ENCODE measurements around the gene SLC25A29.

Gene SLC25A29

DNA sequence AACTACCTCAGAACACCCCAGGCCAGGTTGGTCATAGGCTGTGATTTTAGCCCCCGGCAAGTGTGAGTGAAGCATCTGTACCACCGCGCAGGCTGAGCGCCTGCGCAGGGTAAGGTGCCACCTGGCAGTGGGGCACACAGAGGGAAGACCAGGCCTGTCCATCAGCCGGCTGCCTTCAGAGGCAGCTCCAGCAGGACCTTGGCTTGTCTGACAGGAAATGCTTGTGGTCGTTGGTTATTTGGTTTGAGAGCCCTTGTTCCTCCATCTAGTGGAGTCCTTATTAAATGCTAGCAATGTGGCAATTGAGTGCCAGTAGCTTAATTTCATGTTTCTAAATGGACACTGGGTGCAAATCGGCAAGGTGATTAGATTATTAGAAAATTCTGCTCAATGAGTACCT is 27.5 kb downstream of the SLC25A29 start:
- no peak for DNase-seq

DNA sequence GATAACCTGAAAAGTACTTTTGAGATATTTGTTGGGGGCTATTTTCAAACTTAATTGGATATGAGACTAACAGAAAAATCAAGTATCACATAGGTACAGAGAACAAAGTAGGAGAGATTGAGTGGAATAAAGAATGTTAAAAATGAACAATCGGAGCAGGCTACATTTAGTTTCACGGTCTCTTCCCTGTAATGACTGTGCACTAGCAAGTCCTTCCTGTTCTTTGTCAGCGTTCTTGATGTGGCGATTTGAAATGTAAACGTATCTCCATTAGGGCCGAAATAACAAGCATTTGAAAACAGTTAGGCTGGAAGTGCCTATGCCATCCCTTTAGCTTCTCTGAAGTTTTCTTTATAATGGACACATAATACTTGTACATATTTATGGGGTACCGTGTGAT is 31.0 kb downstream of the SLC25A29 start:
- no peak for DNase-seq

DNA sequence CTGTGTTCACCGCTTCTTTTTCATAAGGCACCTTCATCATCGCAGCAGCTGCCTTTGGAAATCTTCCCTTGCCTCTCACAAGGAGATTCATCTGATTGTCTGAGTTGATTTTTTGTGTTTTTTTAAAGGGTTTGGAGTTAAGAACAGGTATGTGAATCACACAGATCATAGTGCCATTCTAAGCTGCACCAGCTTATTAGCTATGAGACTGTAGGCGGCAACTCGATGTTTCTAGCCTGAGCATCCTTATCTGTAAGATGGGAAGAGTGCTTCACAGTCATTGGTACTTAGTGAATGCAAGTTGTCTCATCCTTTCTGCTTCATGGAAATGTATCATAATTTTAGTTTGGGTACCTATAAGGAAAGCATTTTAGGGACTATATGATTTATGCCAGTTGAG is 32.0 kb downstream of the SLC25A29 start:
- DNase-seq: no peak

DNA sequence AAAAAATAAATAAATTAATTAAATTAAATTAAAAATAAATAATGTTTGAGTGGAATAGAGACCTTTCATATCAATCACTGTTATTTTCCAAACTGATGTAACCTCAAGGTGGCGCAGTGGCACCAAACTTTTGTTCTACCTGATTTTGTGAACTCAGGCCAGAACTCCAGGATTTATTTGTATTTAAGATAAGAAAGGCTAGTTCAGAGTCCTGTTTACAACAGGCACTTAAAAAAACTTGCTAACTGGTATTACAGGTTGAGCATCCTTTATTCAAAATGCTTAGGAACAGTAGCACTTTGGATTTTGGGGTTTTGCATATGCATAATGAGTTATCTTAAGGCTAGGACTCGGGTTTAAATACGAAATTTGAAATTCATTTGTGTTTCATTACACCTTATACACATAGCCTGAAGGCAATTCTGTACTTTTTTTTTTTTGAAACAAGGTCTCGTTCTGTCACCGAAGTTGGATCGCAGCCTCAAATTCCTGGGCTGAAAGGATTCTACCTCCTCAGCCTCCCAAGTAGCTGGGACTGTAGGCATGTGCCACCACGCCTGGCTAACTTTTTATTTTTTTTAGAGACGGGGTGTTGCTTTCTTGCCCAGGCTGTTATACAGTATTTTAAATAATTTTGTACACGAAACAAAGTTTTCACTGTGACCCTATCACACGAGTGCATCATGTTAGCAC is 34.9 kb downstream of the SLC25A29 start:
- DNase-seq: no peak

DNA sequence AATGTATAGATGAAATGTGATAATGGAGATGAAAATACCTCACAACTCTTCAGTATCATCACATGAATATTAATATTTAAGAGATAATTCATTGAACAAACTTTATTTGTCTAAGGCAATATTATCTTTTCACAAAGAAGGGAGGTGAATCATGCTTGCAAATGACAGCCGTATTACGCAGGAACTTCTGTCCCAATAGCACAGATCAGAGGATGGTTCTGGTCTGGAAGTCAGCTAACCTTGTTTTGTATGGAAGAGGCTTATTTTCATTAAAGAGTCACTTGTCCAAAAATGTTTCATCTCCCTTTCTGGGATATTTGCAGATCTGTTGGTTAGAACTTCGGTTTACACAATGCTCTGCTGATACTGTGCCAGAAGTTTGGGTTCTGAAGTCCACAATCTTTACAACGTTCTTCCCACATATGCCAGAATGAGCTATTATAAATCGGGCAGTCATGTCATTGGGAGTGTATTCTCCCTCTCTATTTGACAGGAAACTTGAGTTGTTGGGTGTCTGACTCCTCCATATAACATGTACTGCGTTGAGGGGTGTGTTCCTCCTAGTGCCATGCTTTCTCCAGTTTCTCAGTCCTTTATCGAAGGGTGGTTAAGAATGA is 37.5 kb downstream of the SLC25A29 start:
- DNase-seq: no peak

DNA sequence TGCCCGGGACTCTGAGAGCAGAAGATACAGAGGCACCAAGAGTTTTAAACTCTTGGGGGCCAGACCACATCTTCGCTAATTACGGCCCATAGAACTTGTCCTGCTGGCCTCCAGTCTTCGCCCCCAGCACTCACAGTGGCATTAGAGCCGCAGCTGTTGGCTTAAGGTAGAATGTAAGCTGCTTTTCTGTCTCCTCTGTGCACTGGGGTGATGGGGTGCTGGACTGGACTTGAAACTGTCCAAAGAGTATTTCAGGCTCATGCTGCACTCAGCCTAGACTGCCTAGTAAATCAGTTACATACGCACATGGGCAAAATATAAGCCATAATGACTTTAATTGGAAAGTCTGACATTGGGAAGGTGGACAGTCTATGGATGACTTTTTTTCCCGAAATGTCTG is 38.3 kb downstream of the SLC25A29 start:
- DNase-seq: no peak

DNA sequence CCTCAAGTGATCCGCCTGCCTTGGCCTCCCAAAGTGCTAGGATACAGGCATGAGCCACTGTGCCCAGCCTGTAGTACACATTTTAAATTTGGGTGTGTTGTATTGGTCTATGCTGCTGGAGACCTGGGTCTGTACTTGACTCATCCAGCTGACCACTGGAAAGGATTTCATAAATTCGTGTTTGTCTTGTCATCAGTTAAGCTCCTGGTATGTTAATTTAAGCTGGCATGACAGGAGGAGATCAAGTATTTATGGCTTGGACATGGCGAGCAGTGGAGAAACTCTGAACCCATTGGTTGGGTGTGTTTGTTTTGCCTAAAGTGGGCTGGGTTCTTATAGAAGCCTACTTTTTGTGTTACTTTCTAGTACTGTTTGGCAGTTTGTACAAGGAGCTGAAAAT is 43.1 kb downstream of the SLC25A29 start:
- DNase-seq: no peak

DNA sequence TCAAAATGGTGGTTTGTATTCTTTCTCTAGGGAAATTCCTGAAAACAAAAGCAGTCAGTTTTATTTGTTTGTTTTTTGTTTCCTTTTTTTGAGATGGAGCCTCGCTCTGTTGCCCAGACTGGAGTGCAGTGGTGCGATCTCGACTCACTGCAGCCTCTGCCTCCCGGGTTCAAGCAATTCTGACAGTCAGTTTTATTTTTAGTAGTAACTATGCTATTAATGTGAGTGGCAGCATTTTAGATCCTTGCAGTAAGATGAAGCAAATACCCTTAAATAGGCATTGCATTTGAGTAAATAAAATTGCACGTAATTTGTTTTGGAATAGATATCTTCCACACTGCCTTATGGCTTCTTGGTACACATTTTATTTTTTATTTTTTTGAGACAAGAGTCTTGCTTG is 43.7 kb downstream of the SLC25A29 start:
- no peak for DNase-seq

DNA sequence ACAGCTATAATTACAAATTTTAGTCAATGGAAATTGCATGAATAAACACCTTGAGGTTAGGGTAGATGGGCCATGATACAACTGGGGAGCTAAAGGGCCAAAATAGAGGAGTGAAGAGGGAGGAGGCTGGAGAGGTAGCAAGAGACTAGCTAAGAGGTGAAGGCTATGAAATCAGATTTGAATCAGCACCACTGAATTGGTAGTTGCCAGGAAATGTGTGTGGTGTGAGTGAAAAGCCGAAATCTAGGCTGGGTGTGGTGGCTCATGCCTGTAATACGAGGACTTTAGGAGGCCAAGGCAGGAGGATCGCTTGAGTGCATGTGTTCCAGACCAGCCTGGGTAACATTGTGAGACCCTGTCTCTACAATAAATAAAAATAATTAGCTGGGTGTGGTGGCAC is 44.6 kb downstream of the SLC25A29 start:
- no peak for DNase-seq

DNA sequence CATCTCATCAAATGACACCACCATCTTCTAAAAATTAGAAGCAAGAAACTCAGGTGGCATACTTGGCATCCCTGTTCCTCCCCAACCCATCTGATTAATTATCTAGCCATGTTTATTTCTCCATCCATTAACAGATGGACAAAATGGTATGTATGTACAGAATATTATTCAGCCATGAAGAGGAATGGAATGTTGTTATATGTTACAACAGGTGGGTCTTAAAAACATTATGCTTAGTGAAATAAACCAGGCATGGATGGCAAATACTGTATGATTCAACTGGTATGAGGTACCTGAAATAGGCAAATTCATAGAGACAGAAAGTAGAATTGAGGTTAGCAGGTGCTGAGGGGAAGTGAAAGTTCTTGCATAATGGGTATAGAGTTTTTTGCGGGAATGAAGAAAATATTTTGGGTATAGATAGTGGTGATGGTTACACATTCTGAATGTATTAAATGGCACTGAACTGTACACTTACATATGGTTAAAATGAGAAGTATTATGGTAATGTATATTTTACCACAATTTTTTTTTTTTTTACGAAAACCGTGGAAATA is 49.8 kb downstream of the SLC25A29 start:
- peak; percentile 12 for DNase-seq

DNA sequence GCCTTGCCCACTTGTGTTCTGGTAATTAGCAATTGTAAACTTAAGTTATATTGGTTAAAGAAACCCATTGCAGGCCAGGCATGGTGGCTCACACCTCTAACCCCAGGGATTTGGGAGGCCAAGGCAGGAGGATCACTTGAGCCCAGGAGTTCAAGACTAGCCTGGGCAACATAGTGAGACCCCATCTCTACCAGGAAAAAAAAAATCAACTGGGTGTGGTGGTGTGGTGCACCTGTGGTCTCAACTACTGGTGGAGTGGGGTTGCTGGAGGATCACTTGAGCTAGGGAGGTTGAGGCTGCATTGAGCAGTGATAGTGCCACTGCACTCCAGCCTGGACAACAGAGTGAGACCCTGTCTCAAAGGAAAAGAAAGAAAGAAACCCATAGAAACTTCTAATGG is 53.6 kb downstream of the SLC25A29 start:
- DNase-seq: no peak

DNA sequence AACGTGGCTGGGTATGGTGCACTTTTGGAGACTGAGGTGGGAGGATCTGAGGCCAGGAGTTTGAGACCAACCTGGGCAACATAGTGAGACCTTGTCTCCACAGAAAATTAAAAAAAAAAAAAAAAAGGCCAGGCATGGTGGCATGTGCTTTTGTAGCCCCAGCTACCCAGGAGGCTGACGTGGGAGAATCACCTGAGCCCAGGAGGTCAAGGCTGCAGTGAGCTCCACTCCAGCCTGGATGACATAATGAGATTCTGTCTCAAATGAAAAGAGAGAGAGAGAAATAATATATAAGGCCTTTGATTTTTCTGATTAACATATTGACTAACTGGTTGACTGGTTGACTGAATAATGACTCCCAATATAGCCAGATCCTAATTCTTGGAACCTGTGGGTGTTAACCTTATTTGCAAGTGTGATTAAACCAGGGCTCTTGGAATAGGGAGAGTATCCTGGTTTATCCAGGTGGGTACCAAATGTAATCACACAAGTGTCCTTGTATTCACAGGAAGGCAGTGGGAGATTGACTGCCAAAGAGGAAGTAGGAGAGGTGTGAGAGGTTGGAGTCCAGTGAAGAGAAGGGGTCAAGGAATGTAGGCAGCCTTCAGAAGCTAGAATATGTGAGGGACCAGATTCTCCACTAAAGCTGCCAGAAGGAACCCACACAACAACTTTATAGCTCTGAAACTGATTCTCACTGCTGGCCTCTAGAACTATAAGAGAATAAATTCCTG is 55.3 kb downstream of the SLC25A29 start:
- no peak for DNase-seq

DNA sequence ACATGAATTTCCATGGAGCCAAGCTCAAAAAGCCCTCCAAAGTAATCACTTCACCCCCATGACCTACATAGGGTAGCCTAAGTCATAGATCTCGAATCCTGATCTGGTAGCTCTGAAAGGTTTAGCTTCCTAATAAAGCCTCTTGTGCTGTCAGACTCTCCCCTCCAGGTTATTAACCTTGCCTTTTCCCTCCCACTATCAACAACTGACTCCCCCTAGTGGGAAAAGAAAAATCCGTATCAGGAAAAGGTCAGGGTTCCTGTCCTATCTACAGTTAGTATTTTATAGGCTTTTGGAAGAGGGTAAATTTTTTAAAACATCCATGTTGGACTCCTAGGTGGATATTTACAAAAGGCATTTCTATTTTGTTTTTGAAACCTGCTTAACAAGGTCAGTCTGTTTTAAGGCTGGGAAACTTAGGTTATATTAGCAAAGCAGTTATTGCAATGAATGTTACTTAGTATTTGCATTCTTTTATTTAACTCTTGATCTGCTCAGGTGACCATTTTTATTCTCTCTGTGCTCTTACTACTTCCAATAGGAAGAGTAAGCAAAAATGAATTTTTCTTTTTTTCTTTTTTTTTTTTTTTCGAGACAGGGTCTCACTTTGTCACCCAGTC is 59.3 kb downstream of the SLC25A29 start:
- no peak for DNase-seq

DNA sequence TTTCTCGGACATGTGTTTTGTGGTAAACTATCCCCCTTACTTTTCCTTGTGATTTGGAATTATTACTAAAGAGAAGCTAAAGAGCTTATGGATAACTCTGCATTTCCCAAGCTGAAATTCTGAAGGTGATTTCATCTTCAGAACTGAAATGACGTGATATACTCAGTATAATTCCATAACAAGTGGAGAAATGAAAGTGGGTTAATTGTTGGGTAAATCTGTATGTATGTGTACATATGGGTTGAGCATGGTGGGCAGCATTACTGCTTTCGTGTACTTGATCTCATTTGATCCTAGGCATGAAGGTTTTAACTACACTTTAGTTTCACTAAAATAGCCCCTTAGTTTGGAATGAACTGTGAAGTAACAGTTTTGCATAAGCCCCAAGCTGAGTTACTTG is 63.2 kb downstream of the SLC25A29 start:
- DNase-seq: no peak

DNA sequence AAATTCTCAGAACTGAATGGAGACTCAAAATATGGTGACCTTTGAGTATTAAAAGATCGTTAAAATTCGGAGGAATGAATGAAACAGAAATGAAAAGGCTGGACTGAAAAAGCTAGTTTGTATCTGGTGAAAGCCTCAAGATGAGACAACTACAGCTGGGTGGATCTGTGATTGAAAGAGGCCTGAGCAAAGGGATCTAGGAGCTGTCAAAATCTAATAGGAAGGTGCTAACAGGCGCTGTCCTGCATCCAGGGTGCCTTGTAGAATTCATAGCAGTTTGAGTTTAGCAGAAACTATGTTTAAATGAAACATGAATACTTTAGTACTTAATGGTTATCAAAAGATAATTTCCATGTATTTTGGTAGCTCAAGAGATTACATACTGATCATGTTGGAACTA is 65.0 kb downstream of the SLC25A29 start:
- DNase-seq: no peak
